Measurements from ENCODE around the gene FXR2. TPM values are rescaled to one million over a fixed set of nuclear protein-coding genes. Genes with fewer than 3 reads are reported as not detected.
A peak's percentile ranks its signal among the peaks of the same experiment; 100 is the strongest.

The FXR2 gene
- total RNA-seq, 1 experiment from 2014 or later, result 36.4 TPM

DNA sequence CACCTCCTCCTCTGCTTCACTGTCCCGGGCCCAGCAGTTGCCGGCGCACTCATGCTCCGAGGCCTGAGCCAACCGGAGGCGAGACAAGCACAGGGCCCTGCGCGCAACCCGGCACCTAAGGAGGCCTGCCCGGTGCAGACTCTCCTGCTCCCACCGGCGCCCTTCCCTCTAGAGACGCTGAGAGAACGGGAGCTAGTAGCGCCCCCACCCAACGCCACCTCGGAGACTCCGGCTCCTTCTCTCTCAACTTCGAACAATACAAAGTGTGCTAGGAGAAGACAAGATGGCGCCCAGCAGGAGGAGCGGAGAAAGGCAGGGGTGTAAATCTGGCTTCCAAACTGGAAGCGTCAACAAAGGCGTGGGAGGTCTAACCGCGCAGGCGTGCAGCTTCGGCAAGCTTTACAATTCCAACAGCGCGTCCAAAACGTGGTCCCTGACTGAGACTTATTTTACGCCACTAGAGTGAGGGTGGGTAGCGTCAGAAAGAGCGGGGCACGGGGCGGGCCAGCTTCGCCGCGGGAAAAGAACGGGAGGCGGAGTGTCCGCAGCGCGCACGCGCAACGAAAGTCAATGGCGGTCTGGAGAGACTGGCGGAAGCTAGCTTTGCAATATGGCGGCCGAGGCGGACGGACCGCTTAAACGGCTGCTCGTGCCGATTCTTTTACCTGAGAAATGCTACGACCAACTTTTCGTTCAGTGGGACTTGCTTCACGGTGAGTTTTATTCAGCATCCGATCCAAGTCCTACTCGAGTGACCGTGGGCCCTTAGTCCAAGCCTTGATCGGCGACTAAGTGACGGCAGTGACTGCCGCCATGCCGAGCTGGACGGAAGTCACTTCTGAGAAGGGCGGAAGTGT is 31.2 kb downstream of the FXR2 start, which contains the start of gene MPDU1:
MPDU1 (plus strand) TSS at position 600 of the 857 bp plus-strand sequence; CDS start at position 611, 11 bp downstream.
- Mint-ChIP-seq H3K9me3 (peaks cover 0 to 3% of the 10 kb centered on the region in 2 experiments; a peak in 1 of 5 replicates), H3K36me3 (ENCODE audit: insufficient read depth in 1 of 3, low read depth in 3 of 3) (peaks cover 10 to 43% (median 38%) of the 10 kb centered on the region in 3 experiments), H3K4me1 (peaks cover 31 to 55% of the 10 kb centered on the region in 2 experiments), H3K27ac (peak within 1 kb of the TSS; percentile 100), H3K27me3 (ENCODE audit: low read depth) (no peaks in the 10 kb centered on the region; the same call in none of the 2 replicates), H3K4me3 (peak within 1 kb of the TSS; percentile 98)
- Histone ChIP-seq H3K4me2 (ENCODE audit: insufficient read depth, insufficient read length, low read length) (peak within 1 kb of the TSS; percentile 79), H3K23me2 (ENCODE audit: insufficient read length, low read depth, low read length, poor library complexity, severe bottlenecking) (peaks cover 3% of the 10 kb centered on the region), H2BK5ac (ENCODE audit: insufficient read length, low read length) (peak within 1 kb of the TSS; percentile 92), H3T11ph (ENCODE audit: low read length) (peak within 1 kb of the TSS; percentile 93), H3K79me2 (ENCODE audit: insufficient read depth, low read length) (no peaks in the 10 kb centered on the region; the same call in 1 of the 2 replicates), H3K27me3 (ENCODE audit: insufficient read depth, low read length) (no peaks in the 10 kb centered on the region), H2BK15ac (ENCODE audit: low read depth, low read length) (no peak within 1 kb of the TSS), H3K4ac (ENCODE audit: low read depth, low read length) (peak within 1 kb of the TSS; percentile 70), H2BK12ac (ENCODE audit: insufficient read length, low read depth, low read length) (peak within 1 kb of the TSS; percentile 92), H3K23ac (ENCODE audit: insufficient read length, low read depth, low read length) (no peak within 1 kb of the TSS), H3K27ac (ENCODE audit: insufficient read length, low read depth, low read length) (peak within 1 kb of the TSS; percentile 96), H3K18ac (ENCODE audit: insufficient read length, low read depth, low read length) (peak within 1 kb of the TSS; percentile 100), H4K91ac (ENCODE audit: insufficient read length, low read depth, low read length) (peak within 1 kb of the TSS; percentile 96), H2BK20ac (ENCODE audit: low read depth, low read length, poor library complexity, severe bottlenecking) (no peak within 1 kb of the TSS), H3K4me1 (ENCODE audit: insufficient read depth, low read length) (no peaks in the 10 kb centered on the region), H4K8ac (replicated peaks; ENCODE audit: insufficient read length, low read depth, low read length) (peak within 1 kb of the TSS; percentile 98), H3K14ac (ENCODE audit: insufficient read depth, low read length) (peak within 1 kb of the TSS; percentile 100), H2AFZ (ENCODE audit: low read length) (no peak within 1 kb of the TSS), H3K56ac (ENCODE audit: insufficient read length, low read depth, low read length) (peak within 1 kb of the TSS; percentile 92), H3K9ac (ENCODE audit: extremely low read depth, insufficient read length, low read length) (peak within 1 kb of the TSS; percentile 100), H2AK5ac (ENCODE audit: insufficient read length, low read length) (no peak within 1 kb of the TSS), H3K9me3 (ENCODE audit: control insufficient read depth, low read depth, low read length) (no peaks in the 10 kb centered on the region), H2BK120ac (ENCODE audit: low read depth, low read length, poor library complexity, severe bottlenecking) (peak within 1 kb of the TSS; percentile 82), H3K79me1 (ENCODE audit: insufficient read depth, low read depth, low read length, poor library complexity, severe bottlenecking) (no peaks in the 10 kb centered on the region), H4K5ac (ENCODE audit: insufficient read length, low read depth, low read length) (peak within 1 kb of the TSS; percentile 99), H4K20me1 (ENCODE audit: control insufficient read depth, insufficient read depth, insufficient read length) (no peaks in the 10 kb centered on the region)
- WGBS (ENCODE audit: extremely low coverage, insufficient read length, low lambda C conversion rate), result no CpG with 5 or more reads among the region's 69 CpGs
- TF ChIP-seq, protein P1, sequence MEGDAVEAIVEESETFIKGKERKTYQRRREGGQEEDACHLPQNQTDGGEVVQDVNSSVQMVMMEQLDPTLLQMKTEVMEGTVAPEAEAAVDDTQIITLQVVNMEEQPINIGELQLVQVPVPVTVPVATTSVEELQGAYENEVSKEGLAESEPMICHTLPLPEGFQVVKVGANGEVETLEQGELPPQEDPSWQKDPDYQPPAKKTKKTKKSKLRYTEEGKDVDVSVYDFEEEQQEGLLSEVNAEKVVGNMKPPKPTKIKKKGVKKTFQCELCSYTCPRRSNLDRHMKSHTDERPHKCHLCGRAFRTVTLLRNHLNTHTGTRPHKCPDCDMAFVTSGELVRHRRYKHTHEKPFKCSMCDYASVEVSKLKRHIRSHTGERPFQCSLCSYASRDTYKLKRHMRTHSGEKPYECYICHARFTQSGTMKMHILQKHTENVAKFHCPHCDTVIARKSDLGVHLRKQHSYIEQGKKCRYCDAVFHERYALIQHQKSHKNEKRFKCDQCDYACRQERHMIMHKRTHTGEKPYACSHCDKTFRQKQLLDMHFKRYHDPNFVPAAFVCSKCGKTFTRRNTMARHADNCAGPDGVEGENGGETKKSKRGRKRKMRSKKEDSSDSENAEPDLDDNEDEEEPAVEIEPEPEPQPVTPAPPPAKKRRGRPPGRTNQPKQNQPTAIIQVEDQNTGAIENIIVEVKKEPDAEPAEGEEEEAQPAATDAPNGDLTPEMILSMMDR (conservative IDR thresholded peaks at IDR 0.05), result no peak
- DNase-seq, result peak; percentile 98

Measured in H9 (cell line).